NCI-H1105 treated with DMSO at 0.1 percent for 48 hours (cell line): ENCODE measurements around the gene RNF146.
A peak's percentile ranks its signal among the peaks of the same experiment; 100 is the strongest.
"Not testable (repeated sequence)": the region's sequence is repeated elsewhere in the genome, so short reads cannot be mapped to it uniquely, and the experiment has no call there.

Source experiments
- DNase-seq: peaks from one replicate; lab custom pipeline; 2025; lab: John Stamatoyannopoulos, UW

Gene RNF146

GRCh38 chr6:127266178-127266891, at the start of gene RNF146:
Gene RNF146 (plus strand): TSS chr6:127266864. CDS start chr6:127280339, 13,475 bp downstream.
- peak; percentile 96 for DNase-seq

GRCh38 chr6:127219869-127220268, 46.8 kb upstream of the RNF146 start:
- no peak for DNase-seq

GRCh38 chr6:127221201-127221600, 45.5 kb upstream of the RNF146 start:
- no peak for DNase-seq

GRCh38 chr6:127222418-127222817, 44.2 kb upstream of the RNF146 start:
- no peak for DNase-seq

- DNase-seq, result no peak
Observed at GRCh38 chr6:127225497-127225896, 41.2 kb upstream of the RNF146 start.

GRCh38 chr6:127233819-127234218, 32.8 kb upstream of the RNF146 start:
- DNase-seq, result not testable (repeated sequence)

GRCh38 chr6:127243501-127243900, 23.2 kb upstream of the RNF146 start:
- DNase-seq, result no peak

GRCh38 chr6:127247114-127248096, 19.3 kb upstream of the RNF146 start:
- no peak for DNase-seq

- DNase-seq, result no peak
Observed at GRCh38 chr6:127249621-127250020, 17.0 kb upstream of the RNF146 start.

- DNase-seq, result no peak
Observed at GRCh38 chr6:127255286-127255685, 11.4 kb upstream of the RNF146 start.

GRCh38 chr6:127262896-127263295, 3.8 kb upstream of the RNF146 start:
- no peak for DNase-seq

GRCh38 chr6:127263481-127263880, 3.2 kb upstream of the RNF146 start:
- DNase-seq, result no peak

GRCh38 chr6:127266892-127267645, 405 bp downstream of the RNF146 start:
- DNase-seq, result peak; percentile 60

GRCh38 chr6:127267646-127268625, 1.3 kb downstream of the RNF146 start:
- DNase-seq, result peak; percentile 22

- DNase-seq, result no peak
Observed at GRCh38 chr6:127272576-127272975, 5.9 kb downstream of the RNF146 start.

GRCh38 chr6:127273499-127273898, 6.8 kb downstream of the RNF146 start:
- DNase-seq, result no peak

- DNase-seq, result no peak
Observed at GRCh38 chr6:127276331-127276730, 9.7 kb downstream of the RNF146 start.

GRCh38 chr6:127277878-127278843, 11.5 kb downstream of the RNF146 start:
- DNase-seq, result no peak

- no peak for DNase-seq
Observed at GRCh38 chr6:127279815-127280214, 13.2 kb downstream of the RNF146 start.

GRCh38 chr6:127282184-127282583, 15.5 kb downstream of the RNF146 start:
- DNase-seq, result no peak
